H1 (cell line): ENCODE measurements around the gene CACNA2D3. TPM values are rescaled to one million over a fixed set of nuclear protein-coding genes. Genes with fewer than 3 reads are reported as not detected.

Source experiments
- RNF2 ChIP-seq: fragments of 200-900, 300-1000 bp; sonication (generic); IDR thresholded peaks from 2 replicates; pipeline ENCODE4 v1.7.1; 2016; ENCODE audit warnings: borderline replicate concordance, low read depth, mild to moderate bottlenecking, antibody characterized with exemption, low read length; ENCODE audit not compliant: poor library complexity, severe bottlenecking; ENCODE audit errors: missing control alignments
- polyA plus RNA-seq, 7 experiments: library from polyadenylated mRNA; depleted of rRNA in 3 of 7; stranded (reverse) in 5 of 7; unstranded in 2 of 7; fragments of >200 nt in 5 of 7; fragments of 200-250 nt in 2 of 7; gene quantifications; 1 replicate in 5 of 7; 2 replicates in 1 of 7; 4 replicates in 1 of 7; pipeline versions ENCODE4 v1.2.1 to v1.2.3, GENCODE V29; 2011 to 2013; ENCODE audit warnings: missing spikeins in 2 of 7, mixed read lengths in 2 of 7
- total RNA-seq: library from RNA; stranded (reverse); fragmentation: NEBNext Ultra II Directional; extraction: Animal tissue kit (Norgen Biotek cat#: 25700); gene quantifications from 2 replicates; pipeline ENCODE4 v1.2.1, GENCODE V29; 2021

Gene CACNA2D3
- total and polyA plus RNA-seq, 2 of the 8 experiments (the other 6 are each of a cell fraction or from before 2014, with no cell fraction given): 1.5 to 1.8 TPM

DNA sequence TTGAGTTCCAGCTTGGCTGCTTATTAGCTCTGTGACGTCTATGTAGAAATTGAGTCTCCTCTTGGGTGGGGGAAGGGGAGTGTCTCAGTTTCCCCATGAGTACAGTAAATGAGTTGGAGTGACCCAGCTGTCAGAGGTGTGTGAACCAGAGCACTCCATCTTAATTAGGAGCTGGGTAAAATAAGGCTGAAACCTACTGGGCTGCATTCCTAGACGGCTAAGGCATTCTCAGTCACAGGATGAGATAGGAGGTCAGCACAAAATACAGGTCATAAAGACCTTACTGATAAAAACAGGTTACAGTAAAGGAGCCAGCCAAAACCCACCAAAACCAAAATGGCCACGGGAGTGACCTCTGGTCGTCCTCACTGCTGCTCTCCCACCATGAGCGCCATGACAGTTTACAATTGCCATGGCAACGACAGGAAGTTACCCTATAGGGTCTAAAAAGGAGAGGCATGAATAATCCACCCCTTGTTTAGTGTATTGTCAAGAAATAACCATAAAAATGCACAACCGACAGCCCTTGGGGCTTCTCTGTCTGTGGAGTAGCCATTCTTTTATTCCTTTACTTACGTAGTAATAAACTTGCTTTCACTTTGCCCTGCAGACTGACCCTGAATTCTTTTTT is 222.4 kb downstream of the CACNA2D3 start (continued):
- TF ChIP-seq RNF2: no peak
- TF ChIP-seq, all 59 proteins: peak for 1
